Fibroblast of villous mesenchyme (primary cell): Measurements from ENCODE around the gene SPATA31A5. TPM values are rescaled to one million over a fixed set of nuclear protein-coding genes. Genes with fewer than 3 reads are reported as not detected.
"Not testable (repeated sequence)": the region's sequence is repeated elsewhere in the genome, so short reads cannot be mapped to it uniquely, and the experiment has no call there.

Source experiments
- DNase-seq: peaks from one replicate; pipeline ENCODE4 v3.0.0-alpha.2; 2010; ENCODE audit warnings: low read depth
- H3K4me3 ChIP-seq: 2 replicates; pipeline ENCODE4 v1.5.1; 2011; ENCODE audit warnings: low read depth, mild to moderate bottlenecking, low read length
- small RNA-seq: library from RNA; depleted of rRNA; stranded (forward); fragments of <200 nt; gene quantifications from one replicate; pipeline ENCODE3, GENCODE V24; 2012
- total RNA-seq: library from RNA; depleted of rRNA; stranded (reverse); fragments of >200 nt; gene quantifications from 2 replicates; pipeline ENCODE4 v1.2.3, GENCODE V29; 2012

Gene SPATA31A5
- total RNA-seq, result not detected in 2 replicates

GRCh38 chr9:60914107-60914506 is at the start of gene SPATA31A5:
Gene SPATA31A5, plus strand, starts transcription at chr9:60914407. Its CDS starts 29 bp downstream, at chr9:60914436.
- DNase-seq, H3K4me3 ChIP-seq: not testable (repeated sequence)

GRCh38 chr9:60962990-60963350 is 48.8 kb downstream of the SPATA31A5 start:
- H3K4me3 ChIP-seq, DNase-seq: not testable (repeated sequence)

- DNase-seq, result not testable (repeated sequence)
Observed at GRCh38 chr9:60966382-60966781, 52.2 kb downstream of the SPATA31A5 start.

More at GRCh38 chr9:60966382-60966781, 52.2 kb downstream of the SPATA31A5 start:
- H3K4me3 ChIP-seq, result not testable (repeated sequence)

Small RNAs within 50 kb of the gene (small RNA-seq; reads per million reads assigned to genes)
- gene AL590491.3, result not detected
